Choroid plexus epithelial cell (primary cell): ENCODE measurements around the gene FHAD1.
"Not testable (repeated sequence)": the region's sequence is repeated elsewhere in the genome, so short reads cannot be mapped to it uniquely, and the experiment has no call there.

Source experiments
- DNase-seq: peaks from one replicate; pipeline ENCODE4 v3.0.0-alpha.2; 2010; ENCODE audit warnings: low read depth
- H3K4me3 ChIP-seq: 2 replicates; pipeline ENCODE4 v1.5.1; 2011; ENCODE audit warnings: low read depth, mild to moderate bottlenecking, control low read depth, low read length, moderate library complexity
- CTCF ChIP-seq: conservative IDR thresholded peaks from 2 replicates; pipeline ENCODE4 v1.5.1; 2011; ENCODE audit warnings: low read depth, mild to moderate bottlenecking, control low read depth, inconsistent platforms, low read length, moderate library complexity

The FHAD1 gene

DNA sequence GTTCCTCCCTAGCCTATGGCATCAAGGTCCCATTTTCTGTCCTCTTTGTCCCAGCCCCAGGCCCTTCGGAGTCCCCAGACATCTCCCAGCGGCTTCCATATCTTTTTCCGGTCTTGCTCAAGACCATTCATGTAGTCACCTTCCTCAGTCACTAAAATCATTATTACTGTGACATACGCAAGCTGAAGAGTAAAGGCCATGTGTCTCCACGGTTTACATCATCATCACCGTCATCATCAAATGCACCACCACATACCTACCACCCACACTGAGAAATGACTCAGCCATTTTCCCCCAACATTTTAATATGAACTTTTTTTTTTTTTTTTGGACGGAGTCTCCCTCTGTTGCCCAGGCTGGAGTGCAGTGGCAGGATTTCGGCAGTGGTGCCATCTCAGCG lies 43.4 kb downstream of the FHAD1 start:
- TF ChIP-seq CTCF, result no peak
- no peak overlapping the region for H3K4me3 ChIP-seq
- DNase-seq, result peak; percentile 79

- H3K4me3 ChIP-seq, result no peak overlapping the region
- TF ChIP-seq CTCF, result no peak
- no peak for DNase-seq
Observed at GRCh38 chr1:15295696-15296095, 48.7 kb downstream of the FHAD1 start.

DNA sequence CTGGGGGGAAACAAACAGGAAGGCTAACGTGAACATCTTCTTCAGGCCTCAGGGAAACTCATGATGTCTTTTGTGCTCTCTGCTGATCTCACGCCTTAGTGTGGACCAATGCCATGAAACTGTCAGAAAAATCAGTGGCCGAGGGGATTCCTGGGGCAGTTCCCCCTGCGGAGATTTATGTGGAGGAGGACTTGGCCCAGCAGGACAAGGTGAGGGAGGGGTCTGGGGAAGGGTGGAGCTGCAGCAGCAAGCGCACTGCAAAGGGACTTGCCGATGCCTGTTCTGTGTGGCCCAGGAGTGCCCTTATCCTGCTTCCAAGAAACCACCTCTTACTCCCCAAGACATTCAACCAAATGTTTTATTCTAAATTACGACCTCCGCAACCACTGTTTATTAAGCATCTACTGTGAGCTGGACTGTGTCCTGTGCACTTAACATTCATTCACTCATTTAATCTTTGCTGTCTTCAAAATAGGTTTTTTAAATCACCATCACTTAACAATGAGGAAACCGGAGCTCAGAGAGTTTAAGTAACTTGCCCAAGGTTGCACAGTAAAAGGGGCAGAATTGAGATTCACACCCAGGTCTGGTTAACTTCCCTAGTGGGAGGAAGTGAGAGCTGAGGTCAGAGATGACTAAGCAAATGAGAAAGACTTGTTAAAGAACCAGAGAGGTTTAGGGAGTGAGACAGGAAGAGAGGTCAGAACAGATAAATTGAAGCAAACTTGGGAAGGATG lies 49.7 kb downstream of the FHAD1 start:
- H3K4me3 ChIP-seq, result no peak overlapping the region
- TF ChIP-seq CTCF, result no peak
- no peak for DNase-seq

DNA sequence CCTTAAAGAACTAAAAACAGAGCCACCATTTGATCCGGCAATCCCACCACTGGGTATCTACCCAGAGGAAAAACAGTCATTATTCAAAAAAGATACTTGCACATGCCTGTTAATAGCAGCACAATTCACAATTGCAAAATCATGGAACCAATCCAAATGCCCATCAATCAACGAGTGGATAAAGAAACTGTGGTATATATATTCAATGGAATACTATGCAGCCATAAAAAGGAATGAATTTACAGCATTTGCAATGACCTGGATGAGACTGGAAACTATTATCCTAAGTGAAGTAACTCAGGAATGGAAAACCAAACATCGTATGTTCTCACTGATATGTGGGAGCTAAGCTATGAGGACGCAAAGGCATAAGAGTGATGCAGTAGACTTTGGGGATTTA lies 51.0 kb downstream of the FHAD1 start:
- not testable (repeated sequence) for DNase-seq, H3K4me3 ChIP-seq

- H3K4me3 ChIP-seq, result no peak overlapping the region
- DNase-seq, result no peak
- no peak for TF ChIP-seq CTCF
Observed at GRCh38 chr1:15299179-15299578, 52.2 kb downstream of the FHAD1 start.

DNA sequence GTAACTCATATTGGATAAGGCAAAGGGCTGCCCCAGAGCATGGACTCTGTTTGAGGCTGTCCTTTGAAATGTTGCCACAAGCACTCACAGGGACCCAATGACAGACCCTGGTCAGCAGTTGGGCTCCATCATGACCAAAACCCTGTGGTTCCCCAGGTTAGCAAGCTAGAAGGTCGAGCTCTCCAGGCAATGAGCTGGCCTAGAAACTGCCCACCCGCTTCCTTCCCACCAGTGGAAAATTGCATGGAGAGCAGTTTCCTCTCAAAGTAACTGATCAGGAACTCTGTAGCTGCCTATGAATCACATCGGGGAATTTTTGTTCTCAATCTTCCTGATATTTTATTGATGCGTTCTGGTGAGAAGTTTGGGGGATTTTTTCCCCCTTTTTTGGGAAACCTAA lies 52.8 kb downstream of the FHAD1 start:
- no peak overlapping the region for H3K4me3 ChIP-seq
- DNase-seq, result no peak
- TF ChIP-seq CTCF, result no peak

GRCh38 chr1:15303935-15304334 lies 56.9 kb downstream of the FHAD1 start:
- no peak for DNase-seq
- no peak for TF ChIP-seq CTCF
- no peak overlapping the region for H3K4me3 ChIP-seq
